ENCODE results near the gene NOC4L.

NOC4L gene

DNA sequence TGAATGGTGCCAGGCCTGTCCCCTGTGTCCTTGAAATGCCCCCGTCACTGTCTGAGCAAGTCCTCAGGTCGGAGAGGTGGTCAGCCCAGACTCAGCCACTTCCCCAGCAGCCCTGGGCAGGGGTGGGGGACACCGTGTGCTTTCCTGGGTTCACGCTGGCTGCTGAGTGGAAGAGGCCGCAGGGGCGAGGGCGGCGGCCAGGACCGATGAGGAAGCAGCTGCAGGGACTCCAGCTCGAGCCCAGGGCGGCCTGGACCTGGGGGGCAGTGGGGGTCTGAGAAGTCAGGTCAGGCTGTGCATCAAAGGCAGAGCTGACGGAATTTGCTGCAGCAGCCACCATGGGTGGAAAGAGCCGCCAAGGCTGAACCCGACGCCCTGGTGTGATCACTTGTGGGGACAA lies 28.4 kb downstream of the NOC4L start:
- no peak overlapping the region for H3K27ac ChIP-seq
- TF ChIP-seq ZFX (IDR thresholded peaks at IDR 0.05; ENCODE audit: borderline replicate concordance) (no peak), CTCF (IDR thresholded peaks at IDR 0.05) (no peak)

DNA sequence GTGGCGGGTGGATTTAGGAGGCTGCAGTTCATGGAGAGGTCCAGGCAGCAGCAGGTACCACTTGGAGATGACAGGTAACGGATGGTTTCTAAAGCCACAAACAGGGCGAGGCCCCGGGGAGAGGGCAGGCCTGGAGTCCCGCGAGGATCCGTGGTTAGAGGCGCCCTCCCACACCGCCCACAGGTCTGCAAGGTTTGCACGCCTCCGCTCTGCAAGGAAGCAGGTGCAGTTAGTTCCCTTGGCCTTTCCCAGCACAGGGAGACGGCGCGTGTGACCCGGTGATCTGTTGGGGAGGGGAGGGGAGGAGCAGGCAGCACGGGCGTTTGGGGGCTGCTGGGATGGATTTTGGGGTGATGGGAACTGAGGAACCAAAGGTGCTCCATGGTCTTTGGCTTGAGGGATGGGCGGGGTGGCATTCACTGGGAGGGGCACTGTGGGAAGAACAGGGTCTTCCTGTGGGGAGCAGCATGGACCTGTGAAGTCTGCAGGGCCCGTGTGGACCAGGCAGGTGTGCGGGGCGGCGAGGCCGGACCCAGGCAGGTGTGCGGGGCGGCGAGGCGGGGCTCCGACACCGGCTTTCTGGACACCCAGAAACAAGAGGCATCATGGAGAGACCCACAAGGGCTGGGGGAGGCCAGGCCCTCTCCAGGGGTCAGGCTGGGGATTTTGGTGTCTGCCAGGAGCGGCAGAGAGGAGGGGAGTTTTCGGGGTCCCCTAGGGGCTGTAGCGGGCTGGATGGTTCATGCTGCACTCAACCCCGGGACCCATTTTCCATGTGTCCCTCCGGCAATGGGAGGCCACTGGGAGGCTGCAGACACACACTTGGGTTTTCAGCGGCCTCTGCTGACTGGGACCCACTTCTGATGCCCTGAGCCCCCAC lies 29.1 kb downstream of the NOC4L start:
- TF ChIP-seq CTCF (IDR thresholded peaks at IDR 0.05) (no peak), ZFX (IDR thresholded peaks at IDR 0.05; ENCODE audit: borderline replicate concordance) (no peak)
- H3K27ac ChIP-seq, result no peak overlapping the region

DNA sequence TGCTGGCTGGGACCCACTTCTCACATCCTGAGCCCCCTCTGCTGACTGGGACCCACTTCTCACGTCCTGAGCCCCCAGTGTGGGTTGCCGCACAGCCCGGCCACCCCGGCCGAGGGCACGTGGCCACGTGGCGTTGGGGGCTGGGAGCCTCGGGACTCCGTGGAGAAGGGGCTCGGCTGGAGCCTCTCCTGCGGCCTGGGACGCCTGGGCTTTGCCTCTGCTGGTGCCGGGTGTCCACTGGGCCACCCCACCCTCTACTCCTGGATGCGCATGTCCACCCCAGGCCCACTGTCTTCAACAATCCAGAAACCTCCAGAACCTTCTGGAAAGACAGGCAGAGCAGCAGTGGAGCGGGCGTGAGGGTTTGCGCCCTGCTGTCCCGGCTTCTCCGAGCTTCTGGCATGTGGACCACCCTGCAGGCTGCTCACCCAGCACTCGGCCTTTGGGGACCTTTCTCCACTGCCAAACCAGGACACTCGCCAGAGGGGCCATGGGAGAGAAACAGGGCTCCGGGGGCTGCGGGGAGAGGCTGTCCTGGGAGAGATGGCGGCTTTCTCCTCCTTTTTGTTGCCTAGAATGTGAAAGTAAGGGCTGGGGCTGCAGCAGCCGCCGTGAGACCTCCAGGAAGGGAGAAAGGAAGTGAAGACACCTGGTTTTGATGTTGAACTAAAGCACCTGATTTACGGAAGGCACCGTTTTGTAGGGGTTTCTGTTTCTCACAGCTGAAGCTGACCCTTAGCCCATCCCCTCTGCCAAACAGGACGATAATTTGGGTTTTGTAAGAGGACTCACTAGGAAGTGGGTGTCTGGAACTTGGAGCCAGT lies 30.0 kb downstream of the NOC4L start:
- no peak overlapping the region for H3K27ac ChIP-seq
- no peak for TF ChIP-seq CTCF (IDR thresholded peaks at IDR 0.05)
- TF ChIP-seq ZFX (IDR thresholded peaks at IDR 0.05; ENCODE audit: borderline replicate concordance), result no peak

DNA sequence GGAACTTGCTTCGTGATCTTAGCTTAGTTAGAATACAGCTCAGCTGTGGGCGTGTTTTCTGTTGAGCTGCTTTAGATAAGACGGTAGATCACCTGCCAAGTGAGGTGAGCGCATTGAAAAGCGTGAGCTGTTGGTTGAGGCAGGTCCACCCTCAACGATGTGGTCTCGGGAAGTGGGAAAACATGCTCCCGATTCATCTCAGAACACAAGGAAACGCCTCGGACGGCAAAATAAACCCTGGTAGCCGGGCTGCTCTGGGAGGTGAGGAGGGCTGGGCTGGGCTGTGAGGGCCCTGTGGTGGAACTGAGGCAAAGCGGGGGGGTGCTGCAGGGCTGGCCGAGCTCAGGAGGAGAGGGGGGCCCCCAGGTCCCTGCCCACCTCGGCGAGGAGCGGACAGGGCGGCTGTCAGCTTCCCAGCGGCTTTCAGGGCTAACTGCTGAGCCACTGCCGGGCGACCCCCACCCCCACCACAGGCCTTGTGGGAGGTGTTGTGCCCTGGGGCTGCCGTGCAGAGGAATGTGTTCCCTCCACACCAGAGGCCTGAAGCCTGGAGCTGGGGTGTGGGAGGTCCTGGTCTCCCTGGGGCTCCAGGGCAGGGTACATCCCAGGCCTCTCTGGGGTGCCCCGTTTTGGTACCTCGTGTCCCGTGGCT lies 30.7 kb downstream of the NOC4L start:
- TF ChIP-seq ZFX (IDR thresholded peaks at IDR 0.05; ENCODE audit: borderline replicate concordance), result no peak
- TF ChIP-seq CTCF (IDR thresholded peaks at IDR 0.05), result no peak
- H3K27ac ChIP-seq, result no peak overlapping the region

DNA sequence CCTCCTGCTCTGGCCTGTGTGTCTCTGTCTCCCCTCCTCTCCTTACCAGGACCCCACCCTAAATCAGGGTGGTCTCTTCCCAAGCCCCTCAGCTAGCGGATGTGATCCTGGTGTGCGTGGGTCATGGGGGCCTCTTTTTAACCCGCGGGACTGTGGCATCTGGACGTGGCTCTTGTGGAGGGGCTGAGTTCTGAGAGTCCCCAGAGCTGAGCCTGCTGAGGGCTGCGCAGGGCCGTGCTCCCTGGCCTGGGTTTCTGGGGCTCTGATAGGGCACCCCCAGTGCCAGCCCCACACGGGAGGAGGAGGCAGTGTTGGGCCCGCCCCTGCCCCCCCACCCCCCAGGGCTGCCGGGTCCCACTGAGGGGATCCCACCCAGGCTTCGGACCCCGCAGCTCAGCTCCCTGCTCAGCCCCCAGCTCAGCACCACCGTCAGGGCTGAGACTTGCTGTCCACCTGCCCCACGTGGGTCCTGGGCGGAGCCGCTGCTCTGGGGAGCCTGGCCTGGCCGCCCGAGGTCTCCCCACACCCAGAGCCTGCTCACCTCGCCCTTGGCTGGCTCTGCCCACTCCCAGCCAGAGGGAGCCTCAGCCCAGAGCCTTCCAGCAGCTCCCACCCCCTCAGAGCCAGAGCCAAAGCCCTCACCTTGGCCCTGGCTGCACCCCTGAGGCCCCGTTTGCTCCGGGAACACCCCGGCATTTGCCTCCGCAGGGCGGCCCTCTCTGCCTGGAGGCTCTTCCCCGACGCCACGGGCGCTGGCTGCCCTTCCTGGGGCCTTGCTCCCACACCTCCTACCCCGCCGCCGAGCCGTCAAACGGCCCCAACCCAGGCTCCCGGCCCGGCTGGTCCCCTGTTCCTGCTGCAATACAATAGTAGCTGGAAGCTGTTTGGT lies 31.5 kb downstream of the NOC4L start:
- no peak overlapping the region for H3K27ac ChIP-seq
- TF ChIP-seq ZFX (IDR thresholded peaks at IDR 0.05; ENCODE audit: borderline replicate concordance), result no peak
- no peak for TF ChIP-seq CTCF (IDR thresholded peaks at IDR 0.05)

GRCh38 chr12:132176385-132176919 lies 32.2 kb downstream of the NOC4L start:
- H3K27ac ChIP-seq, result no peak overlapping the region
- TF ChIP-seq CTCF (IDR thresholded peaks at IDR 0.05) (no peak), ZFX (IDR thresholded peaks at IDR 0.05; ENCODE audit: borderline replicate concordance) (no peak)
